Skeletal muscle tissue (tissue), 4 donors: ENCODE data around the gene IRGQ. TPM values are rescaled to one million over a fixed set of nuclear protein-coding genes. Genes with fewer than 3 reads are reported as not detected.

ENCODE experiments used
- H3K27ac ChIP-seq: one replicate; pipeline ENCODE4 v1.7.0; 2013; ENCODE audit warnings: mild to moderate bottlenecking, low read depth, low read length, inconsistent platforms
- H3K27me3 ChIP-seq, 3 donors: one replicate each; pipeline ENCODE4 v1.7.0; 2013; ENCODE audit warnings: low read length in 3 of 3; ENCODE audit not compliant: control insufficient read depth in 3 of 3, insufficient read depth in 3 of 3
- H3K36me3 ChIP-seq, 3 donors: one replicate each; pipeline ENCODE4 v1.7.0; 2013; ENCODE audit warnings: low read length in 3 of 3; ENCODE audit not compliant: control insufficient read depth in 3 of 3, insufficient read depth in 3 of 3
- H3K4me1 ChIP-seq, 3 donors: one replicate each; pipeline ENCODE4 v1.7.0; 2013; ENCODE audit warnings: low read length in 3 of 3, mild to moderate bottlenecking in 3 of 3; ENCODE audit not compliant: control insufficient read depth in 3 of 3, insufficient read depth in 3 of 3
- H3K4me3 ChIP-seq, 3 donors: one replicate each; pipeline ENCODE4 v1.7.0; 2013; ENCODE audit warnings: low read length in 3 of 3
- H3K9ac ChIP-seq, 3 donors: one replicate each; pipeline ENCODE4 v1.7.0; 2013; ENCODE audit warnings: low read length in 3 of 3, mild to moderate bottlenecking in 3 of 3, moderate library complexity in 2 of 3, low read depth in 1 of 3
- H3K9me3 ChIP-seq, 3 donors: one replicate each; pipeline ENCODE4 v1.7.0; 2013; ENCODE audit warnings: low read length in 3 of 3; ENCODE audit not compliant: control insufficient read depth in 3 of 3
- total RNA-seq: library from RNA; depleted of rRNA; stranded (reverse); fragments of >200 nt; gene quantifications from one replicate; pipeline ENCODE4 v1.2.3, GENCODE V29; 2014
- donor health status: Osteomylitis.

Gene IRGQ
- total RNA-seq, 1 donor from 2014 or later = 24.5 TPM

GRCh38 chr19:43599635-43600295, 3.8 kb upstream of the IRGQ start:
- H3K27me3 ChIP-seq = no peaks in the 10 kb centered on the region
- H3K9me3 ChIP-seq = no peaks in the 10 kb centered on the region
- peaks cover 21 to 32% (median 24%) of the 10 kb centered on the region in 3 donors for H3K4me1 ChIP-seq
- H3K36me3 ChIP-seq = peaks cover 9 to 24% (median 15%) of the 10 kb centered on the region in 3 donors
- H3K4me3 ChIP-seq = no peak overlapping the region
- H3K9ac ChIP-seq = no peak overlapping the region
- H3K27ac ChIP-seq = no peak overlapping the region

- no peaks in the 10 kb centered on the region for H3K9me3 ChIP-seq
- H3K27me3 ChIP-seq = no peaks in the 10 kb centered on the region
- peaks cover 11 to 29% (median 15%) of the 10 kb centered on the region in 3 donors for H3K36me3 ChIP-seq
- H3K9ac ChIP-seq = no peak overlapping the region
- no peak overlapping the region for H3K4me3 ChIP-seq
- peaks cover 31 to 43% (median 33%) of the 10 kb centered on the region in 3 donors for H3K4me1 ChIP-seq
- H3K27ac ChIP-seq = no peak overlapping the region
These were observed 2.7 kb upstream of the IRGQ start for GRCh38 chr19:43598445-43599240.

GRCh38 chr19:43597876-43598275, 1.9 kb upstream of the IRGQ start:
- H3K27ac ChIP-seq = no peak overlapping the region

GRCh38 chr19:43596842-43597461, 1.0 kb upstream of the IRGQ start:
- Histone ChIP-seq H3K4me3 (peak overlapping the region; percentile 94 to 99 (median 96)), H3K9ac (peak overlapping the region; percentile 98 to 99 (median 98)), H3K4me1 (peaks cover 32 to 48% (median 37%) of the 10 kb centered on the region in 3 donors), H3K27me3 (no peaks in the 10 kb centered on the region), H3K36me3 (peaks cover 23 to 39% (median 28%) of the 10 kb centered on the region in 3 donors), H3K9me3 (no peaks in the 10 kb centered on the region), H3K27ac (peak overlapping the region; percentile 99)

More at GRCh38 chr19:43597876-43598275, 1.9 kb upstream of the IRGQ start:
- no peaks in the 10 kb centered on the region for H3K27me3 ChIP-seq
- H3K4me1 ChIP-seq = peaks cover 32 to 48% (median 37%) of the 10 kb centered on the region in 3 donors
- H3K4me3 ChIP-seq = peak overlapping the region; percentile 94 to 99 (median 96)
- peak overlapping the region in 2 of 3 donors; percentile 98 to 99 for H3K9ac ChIP-seq
- H3K9me3 ChIP-seq = no peaks in the 10 kb centered on the region
- peaks cover 18 to 34% (median 19%) of the 10 kb centered on the region in 3 donors for H3K36me3 ChIP-seq

GRCh38 chr19:43595605-43595998, 332 bp downstream of the IRGQ start:
- Histone ChIP-seq H3K27me3 (no peaks in the 10 kb centered on the region), H3K9me3 (no peaks in the 10 kb centered on the region), H3K4me3 (peak overlapping the region; percentile 82 to 94 (median 85)), H3K4me1 (peaks cover 32 to 48% (median 37%) of the 10 kb centered on the region in 3 donors), H3K9ac (peak overlapping the region; percentile 86 to 91 (median 87)), H3K27ac (peak overlapping the region; percentile 99), H3K36me3 (peaks cover 28 to 38% (median 32%) of the 10 kb centered on the region in 3 donors)

GRCh38 chr19:43594710-43595604, 977 bp downstream of the IRGQ start:
- Histone ChIP-seq H3K9me3 (no peaks in the 10 kb centered on the region), H3K9ac (peak overlapping the region; percentile 86 to 91 (median 87)), H3K36me3 (peaks cover 32 to 37% (median 33%) of the 10 kb centered on the region in 3 donors), H3K4me3 (peak overlapping the region; percentile 82 to 94 (median 85)), H3K4me1 (peaks cover 32 to 48% (median 37%) of the 10 kb centered on the region in 3 donors), H3K27ac (peak overlapping the region; percentile 99), H3K27me3 (no peaks in the 10 kb centered on the region)

- Histone ChIP-seq H3K4me3 (peak overlapping the region in 2 of 3 donors; percentile 85 to 94), H3K4me1 (peaks cover 32 to 48% (median 37%) of the 10 kb centered on the region in 3 donors), H3K9me3 (no peaks in the 10 kb centered on the region), H3K27me3 (no peaks in the 10 kb centered on the region), H3K36me3 (peaks cover 29 to 33% (median 32%) of the 10 kb centered on the region in 3 donors), H3K27ac (peak overlapping the region; percentile 99), H3K9ac (peak overlapping the region; percentile 86 to 91 (median 87))
These were observed 1.7 kb downstream of the IRGQ start for GRCh38 chr19:43594081-43594697.

GRCh38 chr19:43592800-43593350, 3.1 kb downstream of the IRGQ start:
- Histone ChIP-seq H3K27ac (no peak overlapping the region), H3K27me3 (no peaks in the 10 kb centered on the region), H3K36me3 (peaks cover 22 to 28% (median 26%) of the 10 kb centered on the region in 3 donors), H3K9ac (no peak overlapping the region), H3K4me1 (peaks cover 30 to 42% (median 36%) of the 10 kb centered on the region in 3 donors), H3K9me3 (no peaks in the 10 kb centered on the region), H3K4me3 (no peak overlapping the region)
